ENCODE measurements around the gene CACNA2D3.

DNA sequence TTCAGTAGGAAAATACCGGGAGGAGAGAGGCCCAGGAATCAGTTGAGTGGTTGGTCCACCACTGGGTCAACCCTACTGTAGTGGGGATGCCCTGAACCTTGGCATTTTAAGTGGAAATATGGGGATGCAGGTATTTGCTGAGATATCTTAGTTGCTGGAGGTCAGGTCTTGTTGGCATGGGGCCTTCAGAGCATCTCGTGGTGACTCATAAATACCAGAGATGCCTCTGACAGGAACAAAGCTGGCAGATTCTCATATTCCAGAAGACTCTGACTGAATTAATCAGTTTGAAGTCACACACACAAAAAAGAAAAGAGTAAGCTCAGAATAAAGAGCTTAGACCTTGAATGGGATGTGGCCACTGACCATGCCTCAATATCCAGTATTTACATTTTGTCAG lies 91.6 kb downstream of the CACNA2D3 start:
- TF ChIP-seq EZH2phosphoT487 (IDR thresholded peaks at IDR 0.05; ENCODE audit: insufficient read depth, low read depth) (no peak), EZH2 (IDR thresholded peaks at IDR 0.05; ENCODE audit: insufficient read depth, poor library complexity, severe bottlenecking) (no peak)
